ENCODE results near the gene GNMT.

Gene GNMT

DNA sequence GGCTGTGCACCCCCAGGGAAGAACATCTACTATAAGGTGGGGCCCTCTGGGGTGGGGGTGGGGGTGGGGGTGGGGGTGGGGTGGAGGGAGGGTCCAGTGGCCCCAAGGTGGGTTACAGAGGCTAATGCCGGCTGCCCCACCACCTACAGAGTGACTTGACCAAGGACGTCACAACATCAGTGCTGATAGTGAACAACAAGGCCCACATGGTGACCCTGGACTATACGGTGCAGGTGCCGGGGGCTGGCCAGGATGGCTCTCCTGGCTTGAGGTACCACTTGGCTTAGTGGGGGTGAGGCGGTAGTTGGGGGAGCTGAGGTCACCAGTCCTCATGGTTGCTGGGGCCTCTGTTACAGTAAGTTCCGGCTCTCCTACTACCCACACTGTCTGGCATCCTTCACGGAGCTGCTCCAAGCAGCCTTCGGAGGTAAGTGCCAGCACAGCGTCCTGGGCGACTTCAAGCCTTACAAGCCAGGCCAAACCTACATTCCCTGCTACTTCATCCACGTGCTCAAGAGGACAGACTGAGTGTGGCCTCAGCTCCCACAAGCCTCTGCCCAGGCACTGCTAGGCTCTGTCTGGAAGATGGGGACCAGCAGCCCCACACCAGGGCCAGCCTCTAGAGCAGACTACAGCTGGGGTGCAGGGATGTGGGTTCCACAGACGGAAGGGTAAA, 2.8 kb downstream of the GNMT start:
- H3K27me3 ChIP-seq (ENCODE audit: low read length): no peaks in the 10 kb centered on the region
- H3K27ac ChIP-seq (ENCODE audit: low read depth, low read length): no peak overlapping the region
- no peaks in the 10 kb centered on the region for H3K9me3 ChIP-seq (ENCODE audit: insufficient read depth, low read length)
- no peaks in the 10 kb centered on the region for H4K20me1 ChIP-seq (ENCODE audit: low read depth, low read length)
- TF ChIP-seq CTCF (IDR thresholded peaks at IDR 0.05; ENCODE audit: insufficient read depth, low read length, poor library complexity, severe bottlenecking) (no peak), EZH2phosphoT487 (conservative IDR thresholded peaks at IDR 0.05; ENCODE audit: low read length) (no peak)
- no peak overlapping the region for H3K4me3 ChIP-seq (ENCODE audit: insufficient read depth, low read length, poor library complexity, severe bottlenecking)
- H3K36me3 ChIP-seq (ENCODE audit: low read length): no peaks in the 10 kb centered on the region
- H3F3A ChIP-seq (ENCODE audit: insufficient read depth): no peaks in the 10 kb centered on the region
- H3K9me2 ChIP-seq (replicated peaks; ENCODE audit: insufficient read depth, low read length): no peaks in the 10 kb centered on the region
- H3K4me2 ChIP-seq (ENCODE audit: low read depth, low read length, poor library complexity, severe bottlenecking): no peak overlapping the region
- H2AFZ ChIP-seq (ENCODE audit: low read depth, low read length, severe bottlenecking): no peak overlapping the region
- H3K79me2 ChIP-seq (ENCODE audit: insufficient read depth, low read length): no peaks in the 10 kb centered on the region
- no peak overlapping the region for H3K9ac ChIP-seq (ENCODE audit: low read length)

GRCh38 chr6:42963855-42964605, 3.5 kb downstream of the GNMT start:
- Histone ChIP-seq H2AFZ (ENCODE audit: low read depth, low read length, severe bottlenecking) (no peak overlapping the region), H3K27ac (ENCODE audit: low read depth, low read length) (no peak overlapping the region), H3K36me3 (ENCODE audit: low read length) (no peaks in the 10 kb centered on the region), H3K4me3 (ENCODE audit: insufficient read depth, low read length, poor library complexity, severe bottlenecking) (no peak overlapping the region), H3K79me2 (ENCODE audit: insufficient read depth, low read length) (no peaks in the 10 kb centered on the region), H3K27me3 (ENCODE audit: low read length) (no peaks in the 10 kb centered on the region), H3K9me3 (ENCODE audit: insufficient read depth, low read length) (no peaks in the 10 kb centered on the region), H3K4me2 (ENCODE audit: low read depth, low read length, poor library complexity, severe bottlenecking) (no peak overlapping the region), H3F3A (ENCODE audit: insufficient read depth) (no peaks in the 10 kb centered on the region), H3K9ac (ENCODE audit: low read length) (no peak overlapping the region), H4K20me1 (ENCODE audit: low read depth, low read length) (no peaks in the 10 kb centered on the region), H3K9me2 (replicated peaks; ENCODE audit: insufficient read depth, low read length) (no peaks in the 10 kb centered on the region)
- TF ChIP-seq EZH2phosphoT487 (conservative IDR thresholded peaks at IDR 0.05; ENCODE audit: low read length): no peak
- peak; percentile 14 for TF ChIP-seq CTCF (IDR thresholded peaks at IDR 0.05; ENCODE audit: insufficient read depth, low read length, poor library complexity, severe bottlenecking)

DNA sequence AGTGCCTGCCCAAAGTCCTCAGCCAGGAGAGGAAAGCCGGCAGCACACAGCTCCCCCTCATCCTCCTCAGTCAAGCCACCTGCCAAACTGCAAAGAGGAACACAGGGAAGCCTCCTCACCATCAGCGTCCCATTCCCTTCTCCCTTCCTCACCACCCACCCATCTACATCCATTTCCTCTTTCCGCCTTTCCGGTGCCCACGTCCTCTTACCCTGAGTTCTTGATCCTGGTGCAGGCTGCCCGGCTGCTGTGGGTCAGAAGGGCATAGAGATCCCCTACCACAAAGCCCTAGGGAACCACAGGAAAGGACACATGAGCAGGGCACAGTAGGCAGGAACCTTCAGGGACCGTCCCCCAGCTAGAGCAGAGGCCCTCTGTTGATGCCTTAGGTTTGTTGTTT, 6.0 kb downstream of the GNMT start:
- Histone ChIP-seq H3F3A (ENCODE audit: insufficient read depth) (no peaks in the 10 kb centered on the region), H3K9me3 (ENCODE audit: insufficient read depth, low read length) (no peaks in the 10 kb centered on the region), H3K4me2 (ENCODE audit: low read depth, low read length, poor library complexity, severe bottlenecking) (no peak overlapping the region), H2AFZ (ENCODE audit: low read depth, low read length, severe bottlenecking) (no peak overlapping the region), H4K20me1 (ENCODE audit: low read depth, low read length) (no peaks in the 10 kb centered on the region), H3K4me3 (ENCODE audit: insufficient read depth, low read length, poor library complexity, severe bottlenecking) (no peak overlapping the region), H3K27me3 (ENCODE audit: low read length) (no peaks in the 10 kb centered on the region), H3K9ac (ENCODE audit: low read length) (no peak overlapping the region), H3K27ac (ENCODE audit: low read depth, low read length) (no peak overlapping the region), H3K79me2 (ENCODE audit: insufficient read depth, low read length) (no peaks in the 10 kb centered on the region), H3K36me3 (ENCODE audit: low read length) (no peaks in the 10 kb centered on the region), H3K9me2 (replicated peaks; ENCODE audit: insufficient read depth, low read length) (no peaks in the 10 kb centered on the region)
- TF ChIP-seq CTCF (IDR thresholded peaks at IDR 0.05; ENCODE audit: insufficient read depth, low read length, poor library complexity, severe bottlenecking) (no peak), EZH2phosphoT487 (conservative IDR thresholded peaks at IDR 0.05; ENCODE audit: low read length) (no peak)
